H1 (cell line): ENCODE results near the gene PPAT. TPM values are rescaled to one million over a fixed set of nuclear protein-coding genes. Genes with fewer than 3 reads are reported as not detected.

Experiments used
- CTBP2 ChIP-seq: IDR thresholded peaks from 2 replicates; pipeline ENCODE4 v1.7.0; 2011; ENCODE audit warnings: borderline replicate concordance, mild to moderate bottlenecking, moderate library complexity, mixed read lengths, low read length; ENCODE audit not compliant: insufficient read depth, insufficient read length
- JUN ChIP-seq: IDR thresholded peaks from 2 replicates; pipeline ENCODE4 v1.6.1; 2011; ENCODE audit warnings: low read depth, mild to moderate bottlenecking, improper control_type of control experiment, low read length
- RBBP5 ChIP-seq: IDR thresholded peaks from 2 replicates; pipeline ENCODE4 v1.7.1; 2012; ENCODE audit warnings: low read depth, mild to moderate bottlenecking, inconsistent platforms, low read length, moderate library complexity, borderline replicate concordance
- SAP30 ChIP-seq: fragments of 300-600 bp; sonication (generic); IDR thresholded peaks from 2 replicates; pipeline ENCODE4 v1.7.1; 2012; ENCODE audit warnings: low read length, moderate library complexity, mild to moderate bottlenecking, inconsistent platforms; ENCODE audit not compliant: insufficient read depth, insufficient replicate concordance
- TAF1 ChIP-seq: IDR thresholded peaks from 2 replicates; pipeline ENCODE4 v1.6.1; 2011; ENCODE audit warnings: mild to moderate bottlenecking, low read depth, low read length
- TEAD4 ChIP-seq: IDR thresholded peaks from 2 replicates; pipeline ENCODE4 v1.6.1; 2012; ENCODE audit warnings: low read depth, low read length, inconsistent platforms, mixed read lengths
- polyA plus RNA-seq, 7 experiments: library from polyadenylated mRNA; depleted of rRNA in 3 of 7; stranded (reverse) in 5 of 7; unstranded in 2 of 7; fragments of >200 nt in 5 of 7; fragments of 200-250 nt in 2 of 7; gene quantifications; 1 replicate in 5 of 7; 2 replicates in 1 of 7; 4 replicates in 1 of 7; pipeline versions ENCODE4 v1.2.1 to v1.2.3, GENCODE V29; 2011 to 2013; ENCODE audit warnings: missing spikeins in 2 of 7, mixed read lengths in 2 of 7
- total RNA-seq: library from RNA; stranded (reverse); fragmentation: NEBNext Ultra II Directional; extraction: Animal tissue kit (Norgen Biotek cat#: 25700); gene quantifications from 2 replicates; pipeline ENCODE4 v1.2.1, GENCODE V29; 2021
- TF ChIP-seq, protein P1 (sequence below): fragments of 300-600 bp; sonication (generic); IDR thresholded peaks from 2 replicates; pipeline ENCODE4 v1.7.1; 2012; ENCODE audit warnings: low read length, moderate library complexity, mild to moderate bottlenecking, inconsistent platforms; ENCODE audit not compliant: insufficient replicate concordance
- TF ChIP-seq, protein P2 (sequence below): IDR thresholded peaks from 2 replicates; pipeline ENCODE4 v1.6.1; 2011; ENCODE audit warnings: low read depth, mild to moderate bottlenecking, low read length; ENCODE audit not compliant: insufficient read depth

Gene PPAT
- total and polyA plus RNA-seq, 2 of the 8 experiments (the other 6 are each of a cell fraction or from before 2014, with no cell fraction given), result 24.5 to 104 TPM

DNA sequence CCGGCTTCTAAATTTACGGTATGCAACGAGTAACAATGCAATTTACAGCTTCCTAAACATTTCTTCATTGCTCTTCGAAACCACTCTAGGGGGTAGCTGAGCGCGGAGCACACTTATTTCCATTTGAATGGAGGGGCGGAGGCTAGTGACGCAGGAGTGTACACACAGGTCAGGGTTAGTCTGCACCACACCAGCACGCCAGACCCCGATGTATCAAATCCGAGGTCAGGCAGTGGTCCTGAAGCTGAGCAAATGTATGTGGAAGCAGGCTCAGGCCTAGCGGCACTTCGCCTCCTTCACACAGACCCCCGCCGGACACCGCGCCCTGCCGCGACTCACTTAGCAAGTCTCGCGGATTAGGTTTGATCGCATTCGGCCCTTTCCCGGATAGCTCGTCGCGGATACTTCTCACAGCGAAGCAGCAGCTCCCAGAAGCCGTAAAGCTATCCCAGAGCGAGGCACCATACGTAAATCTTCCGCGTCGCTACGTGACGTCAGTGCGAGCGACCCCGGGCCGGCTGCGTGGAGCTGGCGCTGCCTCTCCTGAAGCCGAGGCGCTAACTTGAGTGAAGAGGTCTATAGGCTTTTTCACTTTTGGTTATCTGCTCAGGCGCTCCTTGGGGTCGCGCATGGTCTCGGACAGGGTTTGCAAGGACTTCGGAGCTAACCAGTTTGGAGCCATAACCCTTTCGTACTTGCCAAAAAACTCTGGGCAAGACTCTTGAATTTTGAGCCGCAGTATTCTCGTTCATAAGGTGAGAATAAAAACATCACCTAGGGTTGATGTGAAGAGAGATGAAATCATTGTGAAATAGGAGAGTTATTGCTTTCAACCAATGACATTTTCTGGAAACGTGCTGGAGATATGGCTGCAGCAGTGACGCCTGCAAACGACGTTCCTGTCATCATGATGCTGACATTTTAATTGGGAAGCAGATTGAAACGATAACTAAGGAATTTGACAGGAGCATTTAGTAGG is 48.1 kb downstream of the PPAT start, which contains the start of gene AASDH (continued):
- TF ChIP-seq, protein P1, sequence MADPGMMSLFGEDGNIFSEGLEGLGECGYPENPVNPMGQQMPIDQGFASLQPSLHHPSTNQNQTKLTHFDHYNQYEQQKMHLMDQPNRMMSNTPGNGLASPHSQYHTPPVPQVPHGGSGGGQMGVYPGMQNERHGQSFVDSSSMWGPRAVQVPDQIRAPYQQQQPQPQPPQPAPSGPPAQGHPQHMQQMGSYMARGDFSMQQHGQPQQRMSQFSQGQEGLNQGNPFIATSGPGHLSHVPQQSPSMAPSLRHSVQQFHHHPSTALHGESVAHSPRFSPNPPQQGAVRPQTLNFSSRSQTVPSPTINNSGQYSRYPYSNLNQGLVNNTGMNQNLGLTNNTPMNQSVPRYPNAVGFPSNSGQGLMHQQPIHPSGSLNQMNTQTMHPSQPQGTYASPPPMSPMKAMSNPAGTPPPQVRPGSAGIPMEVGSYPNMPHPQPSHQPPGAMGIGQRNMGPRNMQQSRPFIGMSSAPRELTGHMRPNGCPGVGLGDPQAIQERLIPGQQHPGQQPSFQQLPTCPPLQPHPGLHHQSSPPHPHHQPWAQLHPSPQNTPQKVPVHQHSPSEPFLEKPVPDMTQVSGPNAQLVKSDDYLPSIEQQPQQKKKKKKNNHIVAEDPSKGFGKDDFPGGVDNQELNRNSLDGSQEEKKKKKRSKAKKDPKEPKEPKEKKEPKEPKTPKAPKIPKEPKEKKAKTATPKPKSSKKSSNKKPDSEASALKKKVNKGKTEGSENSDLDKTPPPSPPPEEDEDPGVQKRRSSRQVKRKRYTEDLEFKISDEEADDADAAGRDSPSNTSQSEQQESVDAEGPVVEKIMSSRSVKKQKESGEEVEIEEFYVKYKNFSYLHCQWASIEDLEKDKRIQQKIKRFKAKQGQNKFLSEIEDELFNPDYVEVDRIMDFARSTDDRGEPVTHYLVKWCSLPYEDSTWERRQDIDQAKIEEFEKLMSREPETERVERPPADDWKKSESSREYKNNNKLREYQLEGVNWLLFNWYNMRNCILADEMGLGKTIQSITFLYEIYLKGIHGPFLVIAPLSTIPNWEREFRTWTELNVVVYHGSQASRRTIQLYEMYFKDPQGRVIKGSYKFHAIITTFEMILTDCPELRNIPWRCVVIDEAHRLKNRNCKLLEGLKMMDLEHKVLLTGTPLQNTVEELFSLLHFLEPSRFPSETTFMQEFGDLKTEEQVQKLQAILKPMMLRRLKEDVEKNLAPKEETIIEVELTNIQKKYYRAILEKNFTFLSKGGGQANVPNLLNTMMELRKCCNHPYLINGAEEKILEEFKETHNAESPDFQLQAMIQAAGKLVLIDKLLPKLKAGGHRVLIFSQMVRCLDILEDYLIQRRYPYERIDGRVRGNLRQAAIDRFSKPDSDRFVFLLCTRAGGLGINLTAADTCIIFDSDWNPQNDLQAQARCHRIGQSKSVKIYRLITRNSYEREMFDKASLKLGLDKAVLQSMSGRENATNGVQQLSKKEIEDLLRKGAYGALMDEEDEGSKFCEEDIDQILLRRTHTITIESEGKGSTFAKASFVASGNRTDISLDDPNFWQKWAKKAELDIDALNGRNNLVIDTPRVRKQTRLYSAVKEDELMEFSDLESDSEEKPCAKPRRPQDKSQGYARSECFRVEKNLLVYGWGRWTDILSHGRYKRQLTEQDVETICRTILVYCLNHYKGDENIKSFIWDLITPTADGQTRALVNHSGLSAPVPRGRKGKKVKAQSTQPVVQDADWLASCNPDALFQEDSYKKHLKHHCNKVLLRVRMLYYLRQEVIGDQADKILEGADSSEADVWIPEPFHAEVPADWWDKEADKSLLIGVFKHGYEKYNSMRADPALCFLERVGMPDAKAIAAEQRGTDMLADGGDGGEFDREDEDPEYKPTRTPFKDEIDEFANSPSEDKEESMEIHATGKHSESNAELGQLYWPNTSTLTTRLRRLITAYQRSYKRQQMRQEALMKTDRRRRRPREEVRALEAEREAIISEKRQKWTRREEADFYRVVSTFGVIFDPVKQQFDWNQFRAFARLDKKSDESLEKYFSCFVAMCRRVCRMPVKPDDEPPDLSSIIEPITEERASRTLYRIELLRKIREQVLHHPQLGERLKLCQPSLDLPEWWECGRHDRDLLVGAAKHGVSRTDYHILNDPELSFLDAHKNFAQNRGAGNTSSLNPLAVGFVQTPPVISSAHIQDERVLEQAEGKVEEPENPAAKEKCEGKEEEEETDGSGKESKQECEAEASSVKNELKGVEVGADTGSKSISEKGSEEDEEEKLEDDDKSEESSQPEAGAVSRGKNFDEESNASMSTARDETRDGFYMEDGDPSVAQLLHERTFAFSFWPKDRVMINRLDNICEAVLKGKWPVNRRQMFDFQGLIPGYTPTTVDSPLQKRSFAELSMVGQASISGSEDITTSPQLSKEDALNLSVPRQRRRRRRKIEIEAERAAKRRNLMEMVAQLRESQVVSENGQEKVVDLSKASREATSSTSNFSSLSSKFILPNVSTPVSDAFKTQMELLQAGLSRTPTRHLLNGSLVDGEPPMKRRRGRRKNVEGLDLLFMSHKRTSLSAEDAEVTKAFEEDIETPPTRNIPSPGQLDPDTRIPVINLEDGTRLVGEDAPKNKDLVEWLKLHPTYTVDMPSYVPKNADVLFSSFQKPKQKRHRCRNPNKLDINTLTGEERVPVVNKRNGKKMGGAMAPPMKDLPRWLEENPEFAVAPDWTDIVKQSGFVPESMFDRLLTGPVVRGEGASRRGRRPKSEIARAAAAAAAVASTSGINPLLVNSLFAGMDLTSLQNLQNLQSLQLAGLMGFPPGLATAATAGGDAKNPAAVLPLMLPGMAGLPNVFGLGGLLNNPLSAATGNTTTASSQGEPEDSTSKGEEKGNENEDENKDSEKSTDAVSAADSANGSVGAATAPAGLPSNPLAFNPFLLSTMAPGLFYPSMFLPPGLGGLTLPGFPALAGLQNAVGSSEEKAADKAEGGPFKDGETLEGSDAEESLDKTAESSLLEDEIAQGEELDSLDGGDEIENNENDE, result no peak
- TF ChIP-seq, protein P2, sequence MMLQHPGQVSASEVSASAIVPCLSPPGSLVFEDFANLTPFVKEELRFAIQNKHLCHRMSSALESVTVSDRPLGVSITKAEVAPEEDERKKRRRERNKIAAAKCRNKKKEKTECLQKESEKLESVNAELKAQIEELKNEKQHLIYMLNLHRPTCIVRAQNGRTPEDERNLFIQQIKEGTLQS, result peak; percentile 97
- TF ChIP-seq TEAD4 (0 out of 2 replicates have a peak, but pooled peaks have one; percentile 3), RBBP5 (peak; percentile 96), JUN (no peak), SAP30 (no peak), TAF1 (peak; percentile 92), CTBP2 (no peak)
